Hepatocyte (in vitro differentiated cells): ENCODE measurements around the gene HEATR5A.

Source experiments
- CTCF ChIP-seq: fragments of 200-600 bp; sonication (generic); IDR thresholded peaks from 2 replicates; pipeline ENCODE4 v1.5.1; 2016; ENCODE audit warnings: antibody characterized with exemption, mild to moderate bottlenecking; ENCODE audit not compliant: poor library complexity
- EZH2 ChIP-seq: fragments of 200-600 bp; sonication (generic); IDR thresholded peaks from 2 replicates; pipeline ENCODE4 v1.6.1; 2016; ENCODE audit warnings: antibody characterized with exemption, mild to moderate bottlenecking, borderline replicate concordance

- TF ChIP-seq CTCF: no peak
- no peak for TF ChIP-seq EZH2
Measured at GRCh38 chr14:31440280-31440679, 19.9 kb upstream of the HEATR5A start.
